ENCODE data around the gene TBCCD1. TPM values are rescaled to one million over a fixed set of nuclear protein-coding genes. Genes with fewer than 3 reads are reported as not detected.

The TBCCD1 gene
- 14.7 and 14.9 TPM in 2 replicates for total RNA-seq

GRCh38 chr3:186567072-186567921 is at the start of gene TBCCD1:
Gene TBCCD1 (minus strand): TSS chr3:186567339. CDS start chr3:186564329, 3,010 bp downstream.

GRCh38 chr3:186612721-186613636 is 45.8 kb upstream of the TBCCD1 start, which contains the start of gene AHSG:
Gene AHSG (plus strand): TSS chr3:186613060. CDS start chr3:186613142, 82 bp downstream.

GRCh38 chr3:186570096-186570940 is 3.2 kb upstream of the TBCCD1 start, which contains the start of gene DNAJB11:
Gene DNAJB11 (plus strand): TSS chr3:186570720. CDS start chr3:186570898, 178 bp downstream.

GRCh38 chr3:186544281-186544680 is 22.9 kb downstream of the TBCCD1 start, which contains the start of gene CRYGS:
Gene CRYGS (minus strand): TSS chr3:186544380. CDS start chr3:186544326, 54 bp downstream.

Other genes with a start within 250 kb of the TBCCD1 start
- gene DGKG, start 205.1 kb downstream of the TBCCD1 start, total RNA-seq: 0.81 and 0.92 TPM in 2 replicates
- gene CRYGS, start 23.0 kb downstream of the TBCCD1 start, total RNA-seq: 1.1 and 1.2 TPM in 2 replicates
- 59.1 and 60.5 TPM in 2 replicates for gene DNAJB11, start 3.4 kb upstream of the TBCCD1 start, total RNA-seq
- not detected in 2 replicates for gene AHSG, start 45.7 kb upstream of the TBCCD1 start, total RNA-seq
- gene FETUB, start 73.1 kb upstream of the TBCCD1 start, total RNA-seq: not detected in 2 replicates
- gene HRG, start 98.7 kb upstream of the TBCCD1 start, total RNA-seq: not detected in 2 replicates
- gene KNG1, start 150.0 kb upstream of the TBCCD1 start, total RNA-seq: not detected in 2 replicates
- gene EIF4A2, start 216.2 kb upstream of the TBCCD1 start, total RNA-seq: 483 and 487 TPM in 2 replicates
- 16.4 and 27.2 TPM in 2 replicates for gene RFC4, start 239.1 kb upstream of the TBCCD1 start, total RNA-seq